GM12892 (cell line): ENCODE data around the gene LARGE1. TPM values are rescaled to one million over a fixed set of nuclear protein-coding genes. Genes with fewer than 3 reads are reported as not detected.

Source experiments
- DNase-seq: peaks from one replicate; pipeline ENCODE4 v3.0.0; 2011; ENCODE audit not compliant: insufficient read length
- FAIRE-seq: peaks from 2 replicates; lab custom pipeline; 2011; peaks lifted over from hg19 to GRCh38; lab: Jason Lieb, UNC
- POLR2A ChIP-seq: IDR thresholded peaks from 2 replicates; pipeline ENCODE4 v1.6.1; 2011; ENCODE audit warnings: low read depth, low read length, control low read depth
- POLR2AphosphoS5 ChIP-seq: IDR thresholded peaks from 2 replicates; pipeline ENCODE4 v1.6.1; 2011; ENCODE audit warnings: low read depth, low read length, control low read depth
- TAF1 ChIP-seq: IDR thresholded peaks from 2 replicates; pipeline ENCODE4 v1.6.1; 2011; ENCODE audit warnings: low read depth, mild to moderate bottlenecking, control low read depth, low read length, borderline replicate concordance
- polyA plus RNA-seq: library from polyadenylated mRNA; unstranded; fragments of >200 nt; gene quantifications from one replicate; pipeline ENCODE4 v1.2.1, GENCODE V29; 2012; ENCODE audit warnings: missing spikeins, inconsistent platforms; ENCODE audit not compliant: missing spikeins

LARGE1 gene
- polyA plus RNA-seq, result 14.4 TPM

- FAIRE-seq (no peak), DNase-seq (no peak)
- TF ChIP-seq POLR2AphosphoS5 (no peak), POLR2A (no peak), TAF1 (no peak)
Measured at GRCh38 chr22:33920197-33920540, at the start of gene LARGE1. TSS of gene LARGE1 (minus strand) at chr22:33920476.

- DNase-seq (no peak), FAIRE-seq (no peak)
- no peak for TF ChIP-seq POLR2AphosphoS5
- no peak for TF ChIP-seq TAF1
- no peak for TF ChIP-seq POLR2A
Measured at GRCh38 chr22:33969045-33969444, 48.8 kb upstream of the LARGE1 start.

GRCh38 chr22:33964121-33964520 is 43.8 kb upstream of the LARGE1 start:
- FAIRE-seq, result no peak

GRCh38 chr22:33962409-33962808 is 42.1 kb upstream of the LARGE1 start:
- TF ChIP-seq TAF1 (no peak), POLR2A (no peak), POLR2AphosphoS5 (no peak)
- DNase-seq, result no peak
- no peak for FAIRE-seq

More at GRCh38 chr22:33964121-33964520, 43.8 kb upstream of the LARGE1 start:
- no peak for DNase-seq
- TF ChIP-seq POLR2AphosphoS5, result no peak
- TF ChIP-seq POLR2A, result no peak
- no peak for TF ChIP-seq TAF1

GRCh38 chr22:33958741-33959140 is 38.5 kb upstream of the LARGE1 start:
- TF ChIP-seq POLR2AphosphoS5 (no peak), TAF1 (no peak), POLR2A (no peak)
- DNase-seq, result no peak
- no peak for FAIRE-seq

GRCh38 chr22:33957086-33957485 is 36.8 kb upstream of the LARGE1 start:
- DNase-seq (no peak), FAIRE-seq (no peak)
- TF ChIP-seq POLR2A (no peak), TAF1 (no peak), POLR2AphosphoS5 (no peak)

- DNase-seq (no peak), FAIRE-seq (no peak)
- TF ChIP-seq TAF1 (no peak), POLR2A (no peak), POLR2AphosphoS5 (no peak)
Measured at GRCh38 chr22:33952776-33953175, 32.5 kb upstream of the LARGE1 start.

- FAIRE-seq (no peak), DNase-seq (no peak)
- no peak for TF ChIP-seq POLR2AphosphoS5
- TF ChIP-seq POLR2A, result no peak
- no peak for TF ChIP-seq TAF1
Measured at GRCh38 chr22:33940741-33941140, 20.5 kb upstream of the LARGE1 start.

GRCh38 chr22:33932997-33933396 is 12.7 kb upstream of the LARGE1 start:
- no peak for DNase-seq
- FAIRE-seq, result peak; percentile 14
- TF ChIP-seq POLR2AphosphoS5 (no peak), TAF1 (no peak), POLR2A (no peak)

- TF ChIP-seq POLR2A (no peak), TAF1 (no peak), POLR2AphosphoS5 (no peak)
- DNase-seq (no peak), FAIRE-seq (no peak)
Measured at GRCh38 chr22:33931406-33931805, 11.1 kb upstream of the LARGE1 start.

- DNase-seq (no peak), FAIRE-seq (no peak)
Measured at GRCh38 chr22:33927752-33928151, 7.5 kb upstream of the LARGE1 start.

GRCh38 chr22:33925194-33925593 is 4.9 kb upstream of the LARGE1 start:
- FAIRE-seq (no peak), DNase-seq (no peak)
- TF ChIP-seq TAF1, result no peak
- TF ChIP-seq POLR2A, result no peak
- no peak for TF ChIP-seq POLR2AphosphoS5

More at GRCh38 chr22:33927752-33928151, 7.5 kb upstream of the LARGE1 start:
- TF ChIP-seq POLR2A (no peak), POLR2AphosphoS5 (no peak), TAF1 (no peak)

GRCh38 chr22:33923660-33924246 is 3.5 kb upstream of the LARGE1 start:
- FAIRE-seq, result no peak

GRCh38 chr22:33923033-33923432 is 2.8 kb upstream of the LARGE1 start:
- TF ChIP-seq TAF1 (no peak), POLR2A (no peak), POLR2AphosphoS5 (no peak)
- FAIRE-seq (peak; percentile 70), DNase-seq (no peak)

More at GRCh38 chr22:33923660-33924246, 3.5 kb upstream of the LARGE1 start:
- TF ChIP-seq POLR2A (no peak), POLR2AphosphoS5 (no peak), TAF1 (no peak)
- no peak for DNase-seq
